ENCODE measurements around the gene RGR. TPM values are rescaled to one million over a fixed set of nuclear protein-coding genes. Genes with fewer than 3 reads are reported as not detected.

RGR gene
- total RNA-seq (2021; ENCODE audit: unreplicated experiment) = not detected
- polyA plus RNA-seq (2012) = not detected in 2 replicates
- not detected for Bru-seq, nascent RNA
- BruChase-seq, experiment 1, labeled RNA remaining after a 6-hour chase = not detected
- not detected for BruChase-seq, experiment 2, labeled RNA remaining after a 2-hour chase
- long read RNA-seq = 0 reads

GRCh38 chr10:84244651-84245270, at the start of gene RGR:
Gene RGR (plus strand): TSS chr10:84245053. CDS start chr10:84245091, 38 bp downstream.
- no peak for TF ChIP-seq REST (IDR thresholded peaks at IDR 0.05; ENCODE audit: low read depth)
- TF ChIP-seq CBX3 (IDR thresholded peaks at IDR 0.05; ENCODE audit: low read depth) = no peak
- TF ChIP-seq POLR2A (IDR thresholded peaks at IDR 0.05; ENCODE audit: borderline replicate concordance, extremely low read depth, insufficient read depth, insufficient read length) = no peak
- TF ChIP-seq CTCF (IDR thresholded peaks at IDR 0.05 in 2 of 3, conservative IDR thresholded peaks at IDR 0.05 in 1 of 3; ENCODE audit: borderline replicate concordance in 1 of 3, insufficient read depth in 1 of 3, low read depth in 2 of 3, low read length in 2 of 3) = no peak
- peaks cover 6% of the 10 kb centered on the region; the same call in 1 of the 2 replicates for H3K27me3 ChIP-seq (ENCODE audit: insufficient read depth, low read length)
- no peaks in the 10 kb centered on the region for H3K4me1 ChIP-seq (ENCODE audit: control insufficient read depth in 1 of 2, insufficient read depth in 2 of 2, low read length in 2 of 2)
- ChIA-PET CTCF (interaction anchor here (1.7 kb wide), 1 partner anchor 12 kb away, joined by 5 read pairs; no protein-coding TSS in a partner anchor), RAD21 (ENCODE audit: low non-redundant PET in 1 of 2, low total read pairs in 2 of 2, uncharacterized antibody in 2 of 2, unreplicated experiment in 2 of 2) (no interaction called here), POLR2A (no interaction called here)
- H3K79me2 ChIP-seq (ENCODE audit: insufficient read depth, low read length) = no peaks in the 10 kb centered on the region
- H3K9ac ChIP-seq (ENCODE audit: low read length) = no peak within 1 kb of the TSS
- H3K4me3 ChIP-seq (replicated peaks in 1 of 2; ENCODE audit: low read depth in 1 of 2, low read length in 2 of 2) = no peak within 1 kb of the TSS
- no peak within 1 kb of the TSS for H3K4me2 ChIP-seq (ENCODE audit: low read length)
- H3K9me2 ChIP-seq (ENCODE audit: insufficient read depth) = no peaks in the 10 kb centered on the region
- H2AFZ ChIP-seq (ENCODE audit: low read depth, low read length, poor library complexity, severe bottlenecking) = no peak within 1 kb of the TSS
- H4K20me1 ChIP-seq (ENCODE audit: insufficient read depth) = no peaks in the 10 kb centered on the region
- no peaks in the 10 kb centered on the region for H3K36me3 ChIP-seq (ENCODE audit: control insufficient read depth in 1 of 2, insufficient read depth in 2 of 2, low read length in 2 of 2)
- DNase-seq (ENCODE audit: low read depth, low spot score) (no peak), ATAC-seq (no peak)
- BruUV-seq (replicated peaks) = no TSS peak
- H3K27ac ChIP-seq (ENCODE audit: low read depth, low read length) = no peak within 1 kb of the TSS
- intact Hi-C loops (cut with micrococcal nuclease) = no loop called here
- no peaks in the 10 kb centered on the region for H3K9me3 ChIP-seq (ENCODE audit: control insufficient read depth in 1 of 2, insufficient read depth in 1 of 2, low read depth in 1 of 2, low read length in 2 of 2)

Measured in HCT116 (cell line).